Glomerular visceral epithelial cell (primary cell): ENCODE measurements around the gene RNU1-1.
"Not testable (repeated sequence)": the region's sequence is repeated elsewhere in the genome, so short reads cannot be mapped to it uniquely, and the experiment has no call there.

Experiments
- DNase-seq: peaks from one replicate; pipeline ENCODE4 v3.0.0-alpha.2; 2016; ENCODE audit errors: extremely low spot score

Gene RNU1-1

GRCh38 chr1:16521679-16522078, 7.6 kb upstream of the RNU1-1 start:
- DNase-seq = not testable (repeated sequence)

DNA sequence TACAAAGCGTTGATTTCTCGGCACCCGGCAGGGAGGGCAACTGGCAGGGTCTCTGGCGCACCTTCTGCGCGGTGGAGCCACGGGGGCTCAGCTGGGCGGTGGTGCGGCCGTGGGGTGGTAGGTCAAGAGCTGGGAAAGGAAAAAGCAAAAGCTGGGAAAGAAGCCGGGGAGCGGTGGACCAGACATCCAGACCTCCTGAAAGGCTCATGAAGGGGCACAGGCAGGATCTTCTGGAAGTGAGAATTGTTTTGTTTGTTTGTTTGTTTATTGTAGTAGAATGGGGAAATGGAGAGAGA, 7.2 kb upstream of the RNU1-1 start:
- DNase-seq = no peak

DNA sequence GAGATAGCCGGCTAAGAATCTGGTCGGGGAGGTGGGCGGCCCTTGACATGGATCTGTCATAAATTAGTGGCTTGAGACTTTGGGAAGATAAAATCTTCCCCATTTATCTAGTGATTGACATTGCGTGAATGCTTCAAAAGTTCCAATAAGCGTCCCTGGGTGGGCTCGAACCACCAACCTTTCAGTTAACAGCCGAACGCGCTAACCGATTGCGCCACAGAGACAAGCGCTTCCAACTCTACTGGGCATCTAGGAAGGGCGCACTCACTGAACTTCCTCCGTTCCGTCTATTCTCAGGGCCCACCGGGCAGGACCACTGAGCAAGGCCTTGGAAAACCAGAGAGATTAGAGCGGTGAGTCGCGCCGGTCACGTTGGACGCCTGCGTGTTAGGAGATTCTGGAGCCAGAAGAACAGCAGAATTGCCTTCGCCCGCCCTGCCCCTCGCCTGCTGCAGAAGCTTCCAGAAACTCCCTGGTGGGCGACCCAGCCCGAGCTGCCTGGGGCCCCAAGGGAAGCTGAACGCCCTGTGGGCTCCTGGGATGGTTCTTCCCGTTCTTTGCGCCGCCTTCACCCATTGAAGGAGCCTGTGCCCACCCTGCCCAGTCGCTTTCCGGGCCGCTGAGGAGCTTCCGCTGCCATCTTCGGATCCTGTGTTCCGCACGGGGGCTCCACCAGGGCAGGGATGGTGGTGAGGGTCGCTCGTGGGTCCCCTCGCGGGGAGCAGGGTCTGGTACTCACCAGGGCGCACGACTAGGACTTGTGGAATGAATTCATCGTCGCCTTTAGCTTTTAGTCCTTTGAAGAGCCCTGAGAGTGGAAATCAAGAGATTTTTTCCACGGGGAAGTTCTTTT, 6.6 kb upstream of the RNU1-1 start:
- DNase-seq = not testable (repeated sequence)

DNA sequence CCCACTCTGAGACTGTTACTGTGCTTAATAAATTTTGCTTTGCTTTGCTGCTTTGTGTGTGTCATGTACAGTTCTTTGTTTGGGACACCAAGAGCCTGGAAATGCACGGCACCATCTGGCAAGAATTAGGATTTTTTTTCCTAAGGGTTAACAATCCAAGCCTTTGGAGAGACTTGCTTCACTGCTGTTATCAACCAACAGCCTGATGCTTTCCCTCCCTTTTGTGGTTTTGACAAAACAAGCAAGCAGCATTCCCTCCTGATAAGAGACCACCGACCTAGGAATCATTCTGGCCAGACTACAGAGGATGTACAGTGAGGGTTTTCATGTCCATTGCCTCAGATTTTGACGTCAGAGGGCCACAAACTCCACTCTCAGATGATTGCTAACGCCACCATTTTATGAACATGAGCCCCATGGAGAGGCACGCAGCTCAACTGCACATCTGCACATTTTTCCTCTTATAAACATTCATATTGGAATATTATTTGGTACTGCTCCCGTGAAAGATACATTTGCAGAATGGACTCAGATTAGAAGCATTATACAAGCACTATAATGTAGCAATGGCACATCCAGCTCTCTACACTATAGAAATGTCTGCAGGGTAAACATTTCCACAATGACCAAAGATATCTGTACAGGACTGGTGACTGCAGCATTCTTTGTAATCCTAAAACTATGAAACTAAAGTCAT, 5.3 kb upstream of the RNU1-1 start:
- DNase-seq = not testable (repeated sequence)

- DNase-seq = not testable (repeated sequence)
Measured at GRCh38 chr1:16518913-16519254, 4.8 kb upstream of the RNU1-1 start.

DNA sequence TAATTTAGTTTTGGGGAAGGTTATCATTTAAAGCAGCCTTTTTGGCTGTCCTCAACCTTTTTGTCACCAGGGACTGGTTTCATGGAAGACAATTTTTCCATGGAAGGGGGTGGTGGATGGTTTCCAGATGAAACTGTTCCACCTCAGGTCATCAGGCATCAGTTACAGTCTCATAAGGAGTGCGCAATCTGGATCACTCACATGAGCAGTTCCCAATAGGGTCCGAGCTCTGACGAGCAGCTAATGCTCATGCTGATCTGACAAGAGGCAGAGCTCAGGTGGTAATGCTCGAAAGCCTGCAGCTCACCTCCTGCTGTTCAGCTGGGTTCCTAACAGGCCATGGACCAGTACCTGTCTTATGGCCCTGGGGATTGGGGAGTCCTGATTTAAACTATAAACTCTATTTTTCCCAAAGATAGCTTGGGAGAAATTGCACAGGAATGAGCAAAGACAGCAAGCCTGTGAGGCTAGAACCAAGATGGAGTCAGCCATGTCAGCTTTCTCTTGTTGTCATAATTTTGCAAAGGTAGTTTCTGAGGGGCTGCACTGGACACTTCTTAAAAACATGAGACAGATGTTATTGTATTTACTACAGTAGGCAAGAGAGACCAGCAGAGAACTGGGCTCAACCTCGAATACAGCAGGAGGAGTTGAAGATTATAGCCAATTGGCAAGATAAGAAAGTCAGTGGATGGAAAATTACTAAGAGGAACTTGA, 2.8 kb upstream of the RNU1-1 start:
- not testable (repeated sequence) for DNase-seq

- peak; percentile 90 for DNase-seq
Measured at GRCh38 chr1:16513412-16514106, 526 bp downstream of the RNU1-1 start.

DNA sequence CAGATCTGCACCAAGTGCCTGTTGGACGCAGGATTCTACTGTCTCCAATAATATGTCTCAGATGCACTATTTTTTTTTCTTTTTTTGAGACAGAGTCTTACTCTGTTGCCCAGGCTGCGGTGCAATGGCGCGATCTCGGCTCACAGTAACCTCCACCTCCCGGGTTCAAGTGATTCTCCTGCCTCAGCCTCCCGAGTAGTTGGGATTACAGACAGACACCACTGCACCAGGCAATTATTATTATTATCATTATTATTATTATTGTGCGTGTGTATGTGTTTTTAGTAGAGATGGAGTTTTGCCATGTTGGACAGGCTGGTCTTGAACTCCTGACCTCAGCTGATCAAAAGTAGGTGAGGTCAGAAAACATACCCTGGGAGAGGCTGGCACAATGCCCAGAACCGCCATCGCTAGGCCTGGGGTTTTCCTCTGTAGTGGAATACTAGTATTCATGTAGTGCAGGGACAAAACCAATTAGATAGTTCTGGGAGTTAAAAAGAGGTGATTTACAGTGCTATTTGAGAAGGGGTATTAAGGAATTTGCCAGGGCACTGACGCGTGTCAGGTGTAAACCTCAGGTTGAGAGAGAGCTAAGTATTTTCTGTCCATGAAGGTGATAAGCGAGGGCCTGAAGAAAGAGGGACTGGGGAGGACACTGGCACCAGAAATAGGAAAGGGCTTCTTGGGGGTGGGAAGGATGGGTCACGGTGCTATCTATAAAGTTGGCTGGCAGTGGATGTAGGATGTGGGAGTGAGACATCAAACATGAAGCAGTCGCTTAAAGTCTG, 1.3 kb downstream of the RNU1-1 start:
- DNase-seq = not testable (repeated sequence)

GRCh38 chr1:16511926-16512325, 2.2 kb downstream of the RNU1-1 start:
- not testable (repeated sequence) for DNase-seq

DNA sequence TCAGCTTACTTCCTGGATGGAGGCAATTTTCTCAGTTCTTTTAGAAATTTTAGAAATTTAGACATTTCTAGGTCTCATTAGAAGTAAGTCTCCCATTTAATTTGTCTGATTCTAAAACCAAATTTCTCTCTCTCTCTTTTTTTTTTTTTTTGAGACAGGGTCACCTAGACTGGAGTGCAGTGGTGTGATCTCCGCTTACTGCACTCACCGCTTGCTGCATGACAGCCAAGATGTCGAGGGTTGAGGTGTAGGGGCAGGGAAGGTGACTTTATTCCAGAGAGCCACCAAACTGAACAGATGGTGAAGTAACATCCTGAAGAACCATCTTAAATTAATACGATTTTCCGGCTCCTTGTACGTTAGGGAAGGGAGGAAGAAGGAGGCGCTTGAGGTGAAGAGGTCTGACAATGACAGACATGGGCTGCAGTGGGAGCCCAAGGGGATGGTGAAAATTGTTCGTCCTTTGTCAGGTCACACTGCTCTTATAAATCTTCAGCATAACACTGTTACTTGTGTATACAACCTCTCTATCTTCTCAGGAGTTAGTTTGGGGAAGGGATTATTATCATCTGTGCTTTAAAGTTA, 5.1 kb downstream of the RNU1-1 start:
- DNase-seq = peak; percentile 15

- not testable (repeated sequence) for DNase-seq
Measured at GRCh38 chr1:16506364-16507136, 7.5 kb downstream of the RNU1-1 start.

DNA sequence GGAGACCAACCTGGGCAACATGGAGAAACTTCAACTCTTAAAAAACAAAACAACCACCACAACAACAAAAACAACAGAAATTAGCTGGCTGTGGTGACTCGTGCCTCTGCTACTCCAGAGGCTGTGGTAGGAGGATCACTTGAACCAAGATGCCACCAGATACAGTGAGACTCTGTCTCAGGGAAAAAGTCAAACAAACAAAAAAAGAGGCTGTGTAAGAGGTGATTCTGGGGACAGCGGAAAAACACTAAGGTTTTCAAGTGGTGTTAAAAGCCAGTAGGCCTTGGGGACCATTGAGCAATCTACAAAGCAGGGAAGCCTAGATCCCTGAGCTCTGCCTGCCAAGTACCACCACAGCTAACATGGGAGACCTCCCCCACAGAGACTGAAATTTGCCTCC, 8.2 kb downstream of the RNU1-1 start:
- DNase-seq = not testable (repeated sequence)

- no peak for DNase-seq
Measured at GRCh38 chr1:16503494-16503893, 10.6 kb downstream of the RNU1-1 start.

- DNase-seq = not testable (repeated sequence)
Measured at GRCh38 chr1:16501446-16501845, 12.6 kb downstream of the RNU1-1 start.

- not testable (repeated sequence) for DNase-seq
Measured at GRCh38 chr1:16500975-16501374, 13.1 kb downstream of the RNU1-1 start.

DNA sequence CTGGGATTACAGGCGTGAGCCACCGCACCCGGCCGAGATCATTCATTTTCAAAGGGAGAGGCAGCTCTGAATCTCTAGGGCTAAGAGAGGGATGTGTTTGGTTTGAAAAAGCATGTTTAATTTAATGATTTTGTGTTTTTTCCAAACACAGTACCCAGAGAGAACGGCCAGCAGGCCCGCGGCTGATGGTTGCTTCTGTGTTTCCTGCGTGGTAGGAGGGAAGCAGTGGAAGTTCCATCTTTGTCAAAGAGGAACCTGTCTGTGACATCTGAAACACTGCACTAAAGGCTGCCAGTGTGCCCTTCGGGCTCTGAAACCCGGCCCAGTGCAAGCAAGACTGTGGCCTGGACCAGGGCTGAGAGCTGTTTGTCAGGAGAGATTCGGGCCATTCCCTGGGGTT, 13.6 kb downstream of the RNU1-1 start:
- DNase-seq = not testable (repeated sequence)

DNA sequence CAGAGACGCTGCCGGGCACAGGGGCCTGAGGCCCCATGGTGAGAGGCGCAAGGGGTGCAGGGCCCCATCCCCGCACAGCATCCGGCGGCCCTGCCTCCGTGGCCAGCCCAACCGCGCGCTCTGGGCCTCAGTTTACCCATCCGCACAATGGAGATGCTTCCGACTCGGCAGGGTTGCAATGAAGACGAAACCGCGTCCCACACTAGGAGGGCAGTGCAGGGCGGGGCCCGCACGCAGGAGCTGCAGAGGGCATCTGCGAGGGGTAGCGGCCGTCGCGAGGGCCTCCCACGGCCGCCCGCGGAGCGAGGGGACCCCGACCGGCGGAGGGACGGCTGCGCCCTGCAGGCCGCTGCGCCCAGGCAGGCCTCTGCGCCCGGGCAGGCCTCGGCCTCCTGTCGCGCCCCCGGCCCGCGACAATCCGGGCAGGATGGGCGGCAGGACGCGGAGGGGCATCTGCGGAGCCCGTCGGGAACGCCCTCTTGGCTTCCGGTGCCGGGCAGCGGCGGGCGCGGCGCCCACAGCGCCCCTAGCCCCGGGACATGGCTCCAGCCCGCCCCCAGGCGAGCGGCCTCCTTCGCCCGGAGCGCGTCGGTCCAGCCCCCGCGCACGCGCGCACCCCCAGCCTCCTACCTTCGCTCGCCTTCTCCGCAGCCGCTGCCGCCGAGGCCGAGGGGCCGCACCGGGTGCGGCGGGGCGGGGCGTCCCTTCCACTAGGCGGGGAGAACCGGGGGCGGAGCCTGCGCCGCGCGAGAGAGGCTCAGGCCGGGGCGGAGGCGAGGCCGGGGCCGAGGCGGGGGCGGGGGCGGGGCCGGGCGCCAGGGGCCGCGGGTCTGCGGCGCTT, 15.3 kb downstream of the RNU1-1 start:
- peak; percentile 88 for DNase-seq

GRCh38 chr1:16498047-16498446, 16.0 kb downstream of the RNU1-1 start:
- not testable (repeated sequence) for DNase-seq

DNA sequence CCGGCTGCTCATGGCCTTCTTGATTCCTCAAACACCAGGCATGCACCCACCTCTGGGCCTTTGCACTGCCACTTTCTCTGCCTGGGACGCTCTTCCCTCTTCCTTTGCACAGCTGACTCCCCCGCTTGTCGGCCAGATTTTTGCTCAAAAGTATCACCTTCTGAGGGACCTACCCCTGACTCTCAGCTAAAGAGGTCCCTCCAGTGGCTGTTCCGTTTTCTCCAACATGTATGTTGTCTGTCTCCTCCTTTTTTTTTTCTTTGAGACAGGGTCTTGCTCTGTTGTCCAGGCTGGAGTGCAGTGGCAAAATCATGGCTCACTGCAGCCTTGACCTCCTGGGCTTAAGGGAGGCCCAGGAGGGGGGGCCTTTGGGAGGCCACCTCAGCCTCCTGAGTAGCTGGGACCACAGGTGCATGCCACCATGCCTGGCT, 16.6 kb downstream of the RNU1-1 start:
- DNase-seq = not testable (repeated sequence)
